GM12878 (cell line): ENCODE data around the gene SMU1. TPM values are rescaled to one million over a fixed set of nuclear protein-coding genes. Genes with fewer than 3 reads are reported as not detected.
A peak's percentile ranks its signal among the peaks of the same experiment; 100 is the strongest.

ENCODE experiments used
- ATAC-seq: fragments of 200-7000 bp; cut with Tn5 transposase; 3 replicates; pipeline ENCODE4 v1.9.1; 2020; ENCODE audit warnings: mild to moderate bottlenecking, moderate library complexity
- Bru-seq: library from RNA; stranded (reverse); fragments of 400-500 nt; gene quantifications from one replicate; lab custom pipeline; 2021; lab: Mats Ljungman, UMichigan
- BruChase-seq, 2 experiments: library from RNA; stranded (reverse); fragments of 400-500 nt; gene quantifications; one replicate each; lab custom pipeline; 2021; lab: Mats Ljungman, UMichigan
- BruUV-seq: library from RNA; stranded (reverse); fragments of 400-500 nt; replicated peaks from 2 replicates; lab custom pipeline; 2021; lab: Mats Ljungman, UMichigan
- CTCF ChIA-PET: fragments of 300-600 bp; sonication (Branson Sonifier 250); formaldehyde crosslinking; extraction: SDS; loops from one replicate; lab custom pipeline; 2021; ENCODE audit warnings: inconsistent platforms; lab: Yijun Ruan, JAX
- POLR2A ChIA-PET: fragments of 350-600 bp; formaldehyde crosslinking; extraction: SDS; loops from one replicate; lab custom pipeline; 2021; ENCODE audit warnings: inconsistent platforms; lab: Charles Lee
- RAD21 ChIA-PET: fragments of 300-600 bp; sonication (Branson Sonifier 250); formaldehyde crosslinking; loops from one replicate; lab custom pipeline; 2023; ENCODE audit warnings: antibody characterized with exemption; ENCODE audit not compliant: unreplicated experiment; lab: Charles Lee
- SMC1A ChIA-PET: fragments of 300-600 bp; sonication (Branson Sonifier 250); formaldehyde crosslinking; loops from one replicate; lab custom pipeline; 2023; ENCODE audit not compliant: unreplicated experiment, uncharacterized antibody; lab: Charles Lee
- DNase-seq: peaks from one replicate; pipeline ENCODE4 v3.0.0-alpha.2; 2011; ENCODE audit warnings: low read depth, low spot score
- FAIRE-seq: peaks from 3 replicates; lab custom pipeline; 2011; peaks lifted over from hg19 to GRCh38; lab: Jason Lieb, UNC
- H2AFZ ChIP-seq: 2 replicates; pipeline ENCODE4 v1.6.0; 2011; ENCODE audit warnings: low read depth, low read length, control low read depth; ENCODE audit not compliant: control insufficient read depth
- H3K27ac ChIP-seq: 2 replicates; pipeline ENCODE4 v1.5.1; 2011; ENCODE audit warnings: control low read depth; ENCODE audit not compliant: control insufficient read depth, insufficient read depth
- H3K27me3 ChIP-seq, 2 experiments: replicated peaks in 1 of 2; 2 replicates each; pipeline versions ENCODE4 v1.6.0 to v1.6.1; 2011; ENCODE audit warnings: low read length in 1 of 2; ENCODE audit not compliant: control insufficient read depth in 2 of 2, insufficient read depth in 2 of 2
- H3K36me3 ChIP-seq, 2 experiments: 2 replicates each; pipeline ENCODE4 v1.5.1; 2011; ENCODE audit warnings: low read length in 1 of 2; ENCODE audit not compliant: control insufficient read depth in 2 of 2, insufficient read depth in 2 of 2
- H3K4me1 ChIP-seq: 2 replicates; pipeline ENCODE4 v1.6.1; 2011; ENCODE audit warnings: mild to moderate bottlenecking, low read length, moderate library complexity, mixed read lengths; ENCODE audit not compliant: control insufficient read depth, insufficient read depth
- H3K4me2 ChIP-seq: 2 replicates; pipeline ENCODE4 v1.6.0; 2011; ENCODE audit warnings: control low read depth; ENCODE audit not compliant: control insufficient read depth, insufficient read depth
- H3K4me3 ChIP-seq: fragments of 200-600 bp; sonication (generic); 2 replicates; pipeline ENCODE4 v1.5.1; 2016
- H3K79me2 ChIP-seq: 2 replicates; pipeline ENCODE4 v1.6.0; 2011; ENCODE audit warnings: low read length; ENCODE audit not compliant: control insufficient read depth, insufficient read depth
- H3K9ac ChIP-seq: 2 replicates; pipeline ENCODE4 v1.8.0; 2011; ENCODE audit warnings: low read length, control low read depth, mixed read lengths; ENCODE audit not compliant: control insufficient read depth, insufficient read depth
- H3K9me3 ChIP-seq: replicated peaks from 3 replicates; pipeline ENCODE4 v1.5.1; 2011; ENCODE audit warnings: mild to moderate bottlenecking, low read length; ENCODE audit not compliant: control insufficient read depth, insufficient read depth
- H4K20me1 ChIP-seq: 2 replicates; pipeline ENCODE4 v1.6.0; 2011; ENCODE audit not compliant: control insufficient read depth, insufficient read depth
- BCL11A ChIP-seq: IDR thresholded peaks from 2 replicates; pipeline ENCODE4 v1.6.1; 2011; ENCODE audit warnings: low read depth, low read length
- CBX3 ChIP-seq: fragments of 200-600 bp; sonication (generic); IDR thresholded peaks from 2 replicates; pipeline ENCODE4 v1.6.1; 2016; ENCODE audit warnings: low read depth, borderline replicate concordance
- FOXK2 ChIP-seq: fragments of 450-650 bp; IDR thresholded peaks from 2 replicates; pipeline ENCODE4 v1.6.1; 2017; ENCODE audit warnings: mild to moderate bottlenecking, moderate library complexity
- IRF4 ChIP-seq: IDR thresholded peaks from 2 replicates; pipeline ENCODE4 v1.6.1; 2011; ENCODE audit warnings: low read depth, low read length
- POLR2A ChIP-seq: IDR thresholded peaks from 2 replicates; pipeline ENCODE4 v1.6.1; 2011; ENCODE audit warnings: low read depth, mild to moderate bottlenecking, low read length
- SPI1 ChIP-seq: IDR thresholded peaks from 2 replicates; pipeline ENCODE4 v1.6.1; 2011; ENCODE audit warnings: low read depth, mild to moderate bottlenecking, low read length, moderate library complexity, borderline replicate concordance; ENCODE audit not compliant: insufficient read depth
- TARDBP ChIP-seq: IDR thresholded peaks from 2 replicates; pipeline ENCODE4 v1.6.1; 2016; ENCODE audit warnings: borderline replicate concordance
- ZNF207 ChIP-seq: fragments of 450-650 bp; IDR thresholded peaks from 2 replicates; pipeline ENCODE4 v1.6.1; 2014; ENCODE audit warnings: antibody characterized with exemption, mild to moderate bottlenecking, borderline replicate concordance
- whole genome bisulfite sequencing: methylation state at CpG from one replicate; pipeline ENCODE4 v1.1.6; 2016; ENCODE audit warnings: low lambda C conversion rate; ENCODE audit not compliant: insufficient replicate concordance, insufficient coverage; ENCODE audit errors: missing lambda C conversion rate; 5-methylcytosine and 5-hydroxymethylcytosine counted together
- in situ Hi-C: fragments of 300-500 bp; cut with MboI; formaldehyde crosslinking; loops from 9 replicates; pipeline ENCODE4 v1.14.3; 2018; ENCODE audit warnings: mixed read lengths
- intact Hi-C: fragments of 100-400 bp; cut with micrococcal nuclease; formaldehyde crosslinking; loops from one replicate; pipeline ENCODE4 v1.14.2; 2022; ENCODE audit not compliant: unreplicated experiment
- long read RNA-seq, 2 experiments: library from polyadenylated mRNA; unstranded; transcript quantifications; one replicate each; pipeline ENCODE4 v2.0.0, GENCODE V29; 2019 to 2020
- polyA minus RNA-seq, 3 experiments: library from RNA; depleted of rRNA, polyadenylated mRNA; stranded (reverse); fragments of >200 nt; gene quantifications; 2 replicates each; pipeline ENCODE4 v1.2.3, GENCODE V29; 2011
- polyA plus RNA-seq, 11 experiments: library from polyadenylated mRNA; depleted of rRNA in 4 of 11; unstranded in 6 of 11; stranded (reverse) in 5 of 11; fragments of >200 nt; fragmentation: Nextera tagmentation in 4 of 11; fragmentation: Illumina TruSeq in 1 of 11; extraction: Ambion mirVana in 4 of 11; extraction: Trizol in 1 of 11; gene quantifications; 1 replicate in 1 of 11; 2 replicates in 10 of 11; pipeline versions ENCODE4 v1.2.1 to v1.2.3, GENCODE V29; 2011 to 2016; ENCODE audit warnings: inconsistent platforms in 2 of 11, missing spikeins in 2 of 11, low read depth in 1 of 11
- total RNA-seq, 4 experiments: library from RNA; depleted of rRNA in 3 of 4; stranded (reverse); fragments of >200 nt in 3 of 4; fragmentation: Illumina TruSeq in 1 of 4; extraction: Trizol in 1 of 4; gene quantifications; 2 replicates each; pipeline versions ENCODE4 v1.2.1 to v1.2.3, GENCODE V29; 2013 to 2021
- TF ChIP-seq, protein P1 (sequence below): fragments of 450-650 bp; IDR thresholded peaks from 2 replicates; pipeline ENCODE4 v1.6.1; 2014; ENCODE audit warnings: mild to moderate bottlenecking
- TF ChIP-seq, protein P2 (sequence below): IDR thresholded peaks from 2 replicates; pipeline ENCODE4 v1.6.1; 2012; ENCODE audit warnings: low read depth, low read length, improper control_type of control experiment
- TF ChIP-seq, protein P3 (sequence below): fragments of 450-650 bp; IDR thresholded peaks from 2 replicates; pipeline ENCODE4 v1.6.1; 2016; ENCODE audit warnings: mild to moderate bottlenecking

SMU1 gene
- total RNA-seq (2013; cell fraction: nucleolus; rRNA removed) = 17.9 and 19.4 TPM in 2 replicates
- total RNA-seq (2014; rRNA removed) (22.8 and 26.6 TPM in 2 replicates), total RNA-seq (2014; rRNA removed; fragmentation: Illumina TruSeq; extraction: Trizol) (33.4 and 34.6 TPM in 2 replicates), total RNA-seq (2021) (19.7 and 20.4 TPM in 2 replicates), polyA plus RNA-seq (2011; rRNA removed) (21.1 and 27.5 TPM in 2 replicates), polyA plus RNA-seq (2014; fragmentation: Illumina TruSeq; extraction: Trizol) (22.2 and 26.0 TPM in 2 replicates), polyA plus RNA-seq (2014; fragmentation: Nextera tagmentation; extraction: Ambion mirVana) (10 to 100 TPM; 18.5 to 20.7 TPM), polyA plus RNA-seq (2014; rRNA removed) (16.5 and 20.0 TPM in 2 replicates), polyA plus RNA-seq (2016; fragmentation: Nextera tagmentation; extraction: Ambion mirVana) (10 to 100 TPM; 20.2 to 22.0 TPM), polyA minus RNA-seq (2011; rRNA and poly(A)+ RNA removed) (22.7 and 27.6 TPM in 2 replicates), Bru-seq, nascent RNA (percentile 93 among the genes with signal in this experiment), BruChase-seq, experiment 1, labeled RNA remaining after a 6-hour chase (percentile 95 among the genes with signal in this experiment), BruChase-seq, experiment 2, labeled RNA remaining after a 2-hour chase (percentile 93 among the genes with signal in this experiment)
- polyA plus RNA-seq (2011; ENCODE audit: low read depth) = 11.8 TPM
- 11.3 and 11.4 TPM in 2 replicates for polyA plus RNA-seq (2011; cell fraction: cytosol; rRNA removed)
- polyA plus RNA-seq (2011; cell fraction: nucleus; rRNA removed) = 7.2 and 8.2 TPM in 2 replicates
- polyA plus RNA-seq (2012) = 12.9 and 13.9 TPM in 2 replicates
- 9.6 and 10.7 TPM in 2 replicates for polyA minus RNA-seq (2011; cell fraction: cytosol; rRNA and poly(A)+ RNA removed)
- polyA minus RNA-seq (2011; cell fraction: nucleus; rRNA and poly(A)+ RNA removed) = 5.0 and 6.0 TPM in 2 replicates
- long read RNA-seq, experiment 1, full-length matches to known transcripts = 51 of 89 reads
- long read RNA-seq, experiment 1, partial matches to known transcripts = 6 of 89 reads
- long read RNA-seq, experiment 1, other reads (novel, unspliced or antisense) = 32 of 89 reads
- long read RNA-seq, experiment 2, full-length matches to known transcripts = 293 of 334 reads
- long read RNA-seq, experiment 2, partial matches to known transcripts = 15 of 334 reads
- long read RNA-seq, experiment 2, other reads (novel, unspliced or antisense) = 26 of 334 reads

DNA sequence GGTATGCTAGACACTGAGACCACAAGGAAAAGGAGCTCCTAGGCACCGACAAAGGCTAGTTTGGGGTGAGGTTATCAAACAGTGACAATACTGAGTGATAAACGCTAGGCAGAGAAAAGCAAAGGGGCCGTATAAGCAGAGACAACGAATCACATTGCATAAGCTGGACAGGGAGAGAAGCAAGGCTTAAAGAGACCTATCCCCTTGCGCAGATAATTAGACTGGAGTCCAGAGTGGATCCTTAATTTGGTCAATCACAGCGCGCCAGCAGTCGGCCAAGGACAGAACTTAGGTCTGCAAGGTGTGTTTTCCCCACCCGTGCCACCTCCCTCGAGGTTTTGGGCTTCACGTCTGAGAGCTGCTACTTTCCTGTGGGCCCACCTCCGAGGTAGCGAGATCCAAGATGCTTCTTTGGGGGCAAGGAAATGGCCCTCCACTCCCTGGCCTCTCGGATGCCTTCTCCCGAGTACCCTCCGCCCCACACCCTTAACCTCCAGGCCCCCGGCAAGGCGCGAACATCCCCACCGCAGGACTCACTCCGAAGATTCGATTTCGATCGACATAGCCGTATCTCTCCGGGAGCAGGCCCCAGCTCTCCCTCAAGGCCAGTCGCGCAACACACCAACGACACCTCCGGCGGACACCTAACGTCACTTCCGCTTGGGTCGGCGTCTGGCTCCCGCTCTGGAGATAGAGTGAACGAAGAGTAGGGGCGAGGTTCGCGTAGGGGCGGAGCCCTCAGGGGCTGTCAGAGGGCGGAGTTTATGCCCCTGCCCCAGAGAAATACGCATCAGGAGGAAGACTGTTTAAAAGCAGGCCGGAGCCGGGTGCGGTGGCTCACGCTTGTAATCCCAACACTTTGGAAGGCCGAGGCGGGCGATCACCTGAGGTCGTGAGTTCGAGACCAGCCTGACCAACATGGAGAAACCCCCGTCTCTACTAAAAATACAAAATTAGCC is at the start of gene SMU1:
SMU1 (minus strand) TSS at position 629 of the 959 bp plus-strand sequence; CDS start at position 563, 66 bp downstream.
- Histone ChIP-seq H2AFZ (peak within 1 kb of the TSS; percentile 70), H3K4me2 (peak within 1 kb of the TSS; percentile 64), H3K36me3 (no peaks in the 10 kb centered on the region; a peak in 3 of 4 replicates), H3K4me1 (peaks cover 9% of the 10 kb centered on the region; the same call in 1 of the 2 replicates), H3K9ac (peak within 1 kb of the TSS; percentile 89), H3K4me3 (peak within 1 kb of the TSS; percentile 88), H3K9me3 (no peaks in the 10 kb centered on the region), H3K27ac (peak within 1 kb of the TSS; percentile 79), H4K20me1 (no peaks in the 10 kb centered on the region), H3K27me3 (no peaks in the 10 kb centered on the region), H3K79me2 (peaks cover 29% of the 10 kb centered on the region)
- POLR2A ChIA-PET = interaction anchor here (0.5 to 2.4 kb wide), 14 partner anchors 9 to 742 kb away, joined by 3 to 14 read pairs (median 4); partner anchors contain the start of genes B4GALT1 and DNAJA1
- DNase-seq (peak; percentile 86), FAIRE-seq (peak; percentile 94), ATAC-seq (peak; percentile 98)
- BruUV-seq = TSS peak; percentile 80
- CTCF ChIA-PET = interaction anchor here (0.9 to 2.2 kb wide), 11 partner anchors 9 to 151 kb away, joined by 3 to 14 read pairs (median 3); partner anchors contain the start of gene B4GALT1
- WGBS = 1% methylated on average over 53 of the region's 53 CpGs
- in situ Hi-C loops (no loop called here), intact Hi-C loops (loop anchor here (1.0 to 2.0 kb wide), 2 partner anchors 52 to 188 kb away; partner anchors contain the start of genes BAG1 and DNAJA1)
- SMC1A ChIA-PET = interaction anchor here (0.7 to 6.2 kb wide), 8 partner anchors 9 to 298 kb away, joined by 3 to 84 read pairs (median 4); no protein-coding TSS in a partner anchor
- RAD21 ChIA-PET = interaction anchor here (1.1 to 2.7 kb wide), 4 partner anchors 9 to 150 kb away, joined by 3 to 16 read pairs (median 4); partner anchors contain the start of gene APTX
- TF ChIP-seq, protein P1, sequence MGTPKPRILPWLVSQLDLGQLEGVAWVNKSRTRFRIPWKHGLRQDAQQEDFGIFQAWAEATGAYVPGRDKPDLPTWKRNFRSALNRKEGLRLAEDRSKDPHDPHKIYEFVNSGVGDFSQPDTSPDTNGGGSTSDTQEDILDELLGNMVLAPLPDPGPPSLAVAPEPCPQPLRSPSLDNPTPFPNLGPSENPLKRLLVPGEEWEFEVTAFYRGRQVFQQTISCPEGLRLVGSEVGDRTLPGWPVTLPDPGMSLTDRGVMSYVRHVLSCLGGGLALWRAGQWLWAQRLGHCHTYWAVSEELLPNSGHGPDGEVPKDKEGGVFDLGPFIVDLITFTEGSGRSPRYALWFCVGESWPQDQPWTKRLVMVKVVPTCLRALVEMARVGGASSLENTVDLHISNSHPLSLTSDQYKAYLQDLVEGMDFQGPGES = 0 out of 2 replicates have a peak, but pooled peaks have one; percentile 17
- TF ChIP-seq, protein P2, sequence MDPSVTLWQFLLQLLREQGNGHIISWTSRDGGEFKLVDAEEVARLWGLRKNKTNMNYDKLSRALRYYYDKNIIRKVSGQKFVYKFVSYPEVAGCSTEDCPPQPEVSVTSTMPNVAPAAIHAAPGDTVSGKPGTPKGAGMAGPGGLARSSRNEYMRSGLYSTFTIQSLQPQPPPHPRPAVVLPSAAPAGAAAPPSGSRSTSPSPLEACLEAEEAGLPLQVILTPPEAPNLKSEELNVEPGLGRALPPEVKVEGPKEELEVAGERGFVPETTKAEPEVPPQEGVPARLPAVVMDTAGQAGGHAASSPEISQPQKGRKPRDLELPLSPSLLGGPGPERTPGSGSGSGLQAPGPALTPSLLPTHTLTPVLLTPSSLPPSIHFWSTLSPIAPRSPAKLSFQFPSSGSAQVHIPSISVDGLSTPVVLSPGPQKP = 0 out of 2 replicates have a peak, but pooled peaks have one; percentile 11
- peak; percentile 65; the same call in 1 of the 2 replicates for TF ChIP-seq TARDBP
- TF ChIP-seq, protein P3, sequence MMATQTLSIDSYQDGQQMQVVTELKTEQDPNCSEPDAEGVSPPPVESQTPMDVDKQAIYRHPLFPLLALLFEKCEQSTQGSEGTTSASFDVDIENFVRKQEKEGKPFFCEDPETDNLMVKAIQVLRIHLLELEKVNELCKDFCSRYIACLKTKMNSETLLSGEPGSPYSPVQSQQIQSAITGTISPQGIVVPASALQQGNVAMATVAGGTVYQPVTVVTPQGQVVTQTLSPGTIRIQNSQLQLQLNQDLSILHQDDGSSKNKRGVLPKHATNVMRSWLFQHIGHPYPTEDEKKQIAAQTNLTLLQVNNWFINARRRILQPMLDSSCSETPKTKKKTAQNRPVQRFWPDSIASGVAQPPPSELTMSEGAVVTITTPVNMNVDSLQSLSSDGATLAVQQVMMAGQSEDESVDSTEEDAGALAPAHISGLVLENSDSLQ = peak; percentile 83
- TF ChIP-seq SPI1 = 0 out of 2 replicates have a peak, but pooled peaks have one; percentile 21
- TF ChIP-seq FOXK2 = peak; percentile 41; the same call in 1 of the 2 replicates
- TF ChIP-seq CBX3 = no peak
- no peak for TF ChIP-seq BCL11A
- TF ChIP-seq IRF4 = 0 out of 2 replicates have a peak, but pooled peaks have one; percentile 11
- TF ChIP-seq POLR2A = peak; percentile 94
- peak; percentile 31; the same call in 1 of the 2 replicates for TF ChIP-seq ZNF207
